ENCODE results near the gene REEP3.
"Not testable (repeated sequence)": the region's sequence is repeated elsewhere in the genome, so short reads cannot be mapped to it uniquely, and the experiment has no call there.

The REEP3 gene

DNA sequence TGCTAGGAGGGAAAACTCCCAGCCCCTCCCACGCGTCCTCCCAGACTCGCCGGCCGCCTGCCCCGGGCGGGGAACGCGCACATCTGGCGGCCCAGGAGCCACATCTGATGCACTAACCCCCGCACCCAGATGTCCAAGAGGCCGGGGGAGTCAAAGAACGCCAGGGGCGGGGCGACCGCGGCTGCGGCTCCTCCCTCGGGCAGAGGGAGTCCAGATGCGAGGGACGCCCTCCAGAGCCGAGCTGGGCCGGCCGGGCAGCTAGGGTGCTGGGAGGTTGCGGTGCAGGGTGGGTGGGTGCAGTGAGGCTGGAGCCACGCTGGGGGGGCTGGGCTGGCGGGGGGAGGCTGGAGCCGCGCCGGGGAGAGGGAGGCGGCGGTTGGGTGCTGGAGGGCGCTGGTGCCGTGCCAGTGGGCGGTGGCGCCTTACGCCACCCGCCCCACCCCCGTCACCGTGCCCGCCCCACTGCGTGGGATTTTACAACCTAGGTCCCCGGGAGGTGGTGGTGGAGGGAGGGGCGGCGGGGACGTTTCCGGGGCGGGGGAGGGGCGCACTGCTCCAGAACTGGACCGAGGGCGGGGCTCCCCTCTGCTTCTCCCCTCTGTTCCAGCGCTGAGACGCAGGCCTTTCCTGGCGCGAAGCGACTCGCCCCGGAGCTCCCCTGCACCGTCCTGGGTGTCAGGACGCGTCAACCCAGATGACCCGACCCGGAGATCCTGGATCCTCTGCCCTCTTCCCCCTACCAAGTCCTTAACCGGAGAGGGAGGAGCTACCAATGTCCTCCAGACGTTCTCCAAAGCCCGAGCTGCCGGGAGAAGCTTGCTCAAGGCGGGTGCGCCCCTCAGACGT lies 109.1 kb downstream of the REEP3 start:
- peak; percentile 46 to 82 (median 52) for DNase-seq (ENCODE audit: low read depth in 3 of 3)

DNA sequence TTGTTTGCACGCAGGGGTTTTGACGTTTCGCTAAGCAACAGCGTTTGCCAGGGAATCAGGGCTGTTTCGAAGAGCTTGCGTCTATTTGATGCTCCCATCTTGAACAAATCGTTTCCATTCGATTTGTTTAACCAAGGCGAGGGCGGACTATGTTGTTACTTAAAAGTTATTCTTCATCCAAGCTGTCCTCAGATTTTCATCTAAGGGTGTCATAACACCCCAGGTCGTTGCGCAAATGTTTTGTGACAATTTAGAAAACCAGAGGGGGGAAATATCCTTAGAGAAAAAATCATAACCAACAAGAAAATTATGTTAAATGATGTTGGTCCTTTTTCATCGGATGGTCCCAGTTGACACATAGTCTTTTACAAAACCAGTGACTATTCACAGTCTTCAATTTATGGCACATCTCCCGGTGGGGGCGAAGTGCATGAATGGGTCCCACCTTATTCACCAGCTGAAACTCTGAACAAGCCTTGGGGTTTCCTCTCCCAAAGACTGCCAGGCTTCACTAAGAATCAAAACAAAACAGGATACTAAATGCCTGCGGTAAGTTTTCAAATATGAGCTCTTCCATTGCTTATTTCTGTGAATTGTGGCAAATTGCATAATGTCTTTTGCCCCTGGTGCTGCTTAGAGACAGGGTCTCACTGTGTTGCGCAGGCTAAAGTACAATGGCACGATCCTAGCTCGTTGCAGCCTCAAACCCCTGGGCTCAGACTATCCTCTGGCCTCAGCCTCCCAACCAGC lies 109.9 kb downstream of the REEP3 start:
- DNase-seq (ENCODE audit: low read depth in 3 of 3) = no peak

DNA sequence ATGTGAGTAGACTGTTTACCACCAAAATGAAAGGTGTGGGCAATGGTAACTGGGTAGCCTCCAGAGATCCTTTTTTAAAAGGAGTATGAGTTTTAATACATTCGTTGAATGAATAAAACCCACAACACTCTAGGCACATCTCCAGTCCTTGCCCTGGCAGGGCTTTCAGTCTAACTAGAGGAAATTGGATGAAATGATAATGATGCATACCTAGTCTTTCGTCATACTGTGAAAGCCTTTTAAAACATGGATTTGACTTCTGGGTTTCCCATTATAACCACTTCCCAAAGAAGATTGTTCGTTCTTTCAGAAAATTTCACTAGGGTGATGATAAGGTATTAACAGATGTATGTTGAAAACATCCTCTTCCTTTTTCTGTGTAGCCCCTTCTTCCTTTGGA lies 110.8 kb downstream of the REEP3 start:
- no peak for DNase-seq (ENCODE audit: low read depth in 3 of 3)

DNA sequence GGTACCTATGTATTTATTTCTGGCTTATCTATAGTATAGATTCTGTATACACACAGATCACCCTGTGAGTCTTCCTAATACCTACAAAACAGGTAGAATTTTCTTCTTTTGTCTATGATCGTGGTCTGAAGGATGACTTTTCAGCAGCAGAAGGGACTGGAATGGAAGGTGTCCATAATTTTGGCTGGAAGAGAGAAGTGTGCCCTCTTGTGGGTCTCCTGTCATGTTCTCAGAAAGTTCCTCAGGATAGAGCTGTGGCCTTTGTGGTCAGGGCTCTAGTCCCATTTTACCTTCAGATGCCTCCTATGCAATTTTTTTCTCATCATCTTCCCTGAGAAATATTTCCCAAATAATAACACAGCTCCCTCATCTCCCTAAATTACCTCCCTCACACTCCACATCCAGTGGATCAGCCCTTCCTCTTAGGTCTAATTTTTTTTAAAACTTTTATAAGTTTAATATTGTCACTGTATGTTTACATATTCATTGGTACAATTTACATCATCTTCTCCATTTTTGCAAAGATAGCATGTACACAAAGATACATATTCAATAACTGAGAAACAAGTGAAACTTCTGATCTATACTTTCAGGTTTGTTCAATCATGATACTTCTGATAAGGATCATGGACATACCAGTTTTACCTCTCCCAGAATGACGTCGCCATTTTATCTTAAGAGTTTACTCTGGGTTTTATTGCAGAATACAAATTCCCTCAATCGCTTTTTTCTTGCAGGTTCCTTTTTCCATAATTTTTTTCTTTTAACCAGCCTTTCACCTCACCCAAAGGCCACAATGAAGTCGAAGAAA lies 112.7 kb downstream of the REEP3 start:
- DNase-seq (ENCODE audit: low read depth in 3 of 3) = no peak

DNA sequence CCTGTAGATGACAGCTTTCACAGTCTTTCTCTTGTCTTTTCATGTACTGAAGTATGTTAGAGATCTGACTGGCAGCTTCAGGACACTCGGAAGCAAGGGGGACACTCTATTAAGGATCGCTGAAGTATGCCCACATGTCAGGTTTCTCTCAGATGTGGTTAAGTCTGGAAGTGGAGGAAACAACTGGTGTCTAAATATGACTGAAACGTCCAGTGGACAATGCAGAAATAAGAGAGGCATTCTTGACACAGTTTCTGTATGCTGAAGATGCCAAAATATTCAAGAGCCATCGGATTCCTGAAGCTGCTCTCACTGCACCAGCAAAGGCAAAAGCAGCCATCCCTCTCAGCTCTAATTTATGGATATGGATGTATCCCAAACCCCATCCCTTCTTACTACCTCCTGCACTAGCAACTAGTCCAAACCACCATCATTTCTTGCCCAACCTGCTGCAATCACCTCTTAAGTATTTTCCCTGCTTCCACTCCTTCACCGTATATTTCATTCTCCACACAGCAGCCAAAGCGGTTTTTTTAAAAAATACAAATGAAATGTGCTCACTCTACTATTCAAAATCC lies 113.4 kb downstream of the REEP3 start:
- DNase-seq (ENCODE audit: low read depth in 3 of 3) = no peak

DNA sequence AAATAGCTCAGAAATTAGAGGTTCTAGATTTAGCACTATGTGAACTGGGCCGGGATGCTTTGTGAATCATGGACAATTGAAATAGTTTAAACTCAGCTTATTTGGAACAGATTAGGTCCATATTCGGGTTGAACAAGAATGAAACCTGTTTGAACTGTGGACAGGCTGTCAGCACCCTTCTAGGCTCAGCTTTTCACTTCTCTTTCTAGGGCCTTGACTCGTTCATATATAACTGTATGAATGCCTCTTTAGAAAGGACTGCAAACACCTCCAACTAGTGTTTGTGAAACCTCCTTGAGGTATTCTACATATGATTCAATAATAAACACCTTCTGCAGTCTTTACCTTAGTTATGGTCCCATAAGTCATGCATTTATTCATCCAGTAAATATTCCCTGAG lies 115.6 kb downstream of the REEP3 start:
- DNase-seq (ENCODE audit: low read depth in 3 of 3) = no peak

DNA sequence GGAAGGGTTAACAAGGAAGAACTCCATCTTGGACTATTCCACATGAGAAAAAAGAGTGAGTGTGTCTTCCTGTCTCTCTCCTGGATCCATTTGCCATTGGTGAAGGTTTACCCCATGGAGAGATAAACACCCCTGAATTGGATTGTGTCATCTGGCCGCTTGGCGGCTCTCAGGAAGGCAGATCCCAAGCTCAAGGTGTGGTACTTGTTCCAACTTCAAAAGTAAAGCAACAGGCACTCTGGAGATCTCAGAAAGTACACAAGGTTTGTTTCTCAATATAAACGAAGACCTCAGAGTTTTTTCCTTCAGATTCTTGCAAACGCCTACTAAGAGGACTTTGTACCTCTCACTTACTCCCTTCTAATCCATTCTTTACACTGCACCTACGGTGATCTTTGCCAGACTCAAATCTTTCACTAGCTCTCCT lies 116.7 kb downstream of the REEP3 start:
- DNase-seq (ENCODE audit: low read depth in 3 of 3) = no peak

DNA sequence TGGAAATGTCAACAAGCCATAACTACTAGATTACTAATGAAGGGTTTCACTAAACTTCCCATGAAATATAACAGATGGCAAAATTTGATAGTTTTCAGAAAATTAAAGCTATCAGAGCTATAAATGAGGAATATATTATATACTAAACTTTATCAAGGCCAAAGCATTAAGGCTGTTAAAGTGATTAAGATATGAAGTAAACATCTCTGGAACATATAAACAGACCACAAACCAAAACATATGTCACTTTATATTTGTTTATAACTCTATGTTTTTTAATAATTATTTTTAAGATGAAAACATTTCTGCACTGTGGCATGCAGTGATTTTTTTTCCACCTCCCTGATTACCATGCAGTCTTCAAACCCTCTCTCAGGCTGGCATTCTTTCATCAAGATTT lies 120.2 kb downstream of the REEP3 start:
- no peak for DNase-seq (ENCODE audit: low read depth in 3 of 3)

DNA sequence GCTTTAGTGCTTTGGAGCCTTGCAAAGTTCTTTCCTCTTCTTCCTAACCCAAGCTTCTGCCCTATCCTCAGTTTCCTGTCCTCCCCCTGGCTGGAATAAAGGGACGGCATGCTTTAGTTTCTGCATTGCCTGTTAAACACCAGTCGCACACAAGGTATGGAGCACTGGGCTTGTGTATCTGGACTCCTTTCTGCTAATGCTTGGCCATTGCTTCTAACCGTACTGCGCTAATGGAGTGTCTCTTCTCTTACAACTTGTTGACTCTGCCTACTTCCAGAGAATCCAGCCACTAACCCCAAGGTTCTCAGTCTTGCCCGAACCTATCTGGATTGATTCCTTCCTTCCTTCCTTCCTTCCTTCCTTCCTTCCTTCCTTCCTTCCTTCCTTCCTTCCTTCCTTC lies 120.6 kb downstream of the REEP3 start:
- DNase-seq (ENCODE audit: low read depth in 3 of 3) = no peak

DNA sequence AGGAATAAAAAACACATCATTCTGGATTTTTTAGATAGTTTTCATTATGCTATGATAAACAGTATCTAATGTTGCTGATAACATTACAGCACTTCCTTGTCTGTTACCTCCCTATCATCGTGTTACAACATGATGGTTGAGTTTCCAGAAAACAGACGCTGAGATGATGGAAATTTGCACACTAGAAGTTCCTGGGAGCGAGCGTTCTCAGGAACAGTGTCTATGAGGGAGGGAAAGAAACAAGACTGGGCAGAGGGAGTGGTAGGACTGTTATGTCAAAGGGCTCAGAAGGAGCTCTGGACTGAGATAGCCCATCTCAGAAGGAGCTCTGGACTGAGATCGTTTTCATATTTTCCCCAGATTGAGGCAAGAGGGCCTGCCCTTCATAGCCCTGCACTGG lies 121.6 kb downstream of the REEP3 start:
- no peak for DNase-seq (ENCODE audit: low read depth in 3 of 3)

DNA sequence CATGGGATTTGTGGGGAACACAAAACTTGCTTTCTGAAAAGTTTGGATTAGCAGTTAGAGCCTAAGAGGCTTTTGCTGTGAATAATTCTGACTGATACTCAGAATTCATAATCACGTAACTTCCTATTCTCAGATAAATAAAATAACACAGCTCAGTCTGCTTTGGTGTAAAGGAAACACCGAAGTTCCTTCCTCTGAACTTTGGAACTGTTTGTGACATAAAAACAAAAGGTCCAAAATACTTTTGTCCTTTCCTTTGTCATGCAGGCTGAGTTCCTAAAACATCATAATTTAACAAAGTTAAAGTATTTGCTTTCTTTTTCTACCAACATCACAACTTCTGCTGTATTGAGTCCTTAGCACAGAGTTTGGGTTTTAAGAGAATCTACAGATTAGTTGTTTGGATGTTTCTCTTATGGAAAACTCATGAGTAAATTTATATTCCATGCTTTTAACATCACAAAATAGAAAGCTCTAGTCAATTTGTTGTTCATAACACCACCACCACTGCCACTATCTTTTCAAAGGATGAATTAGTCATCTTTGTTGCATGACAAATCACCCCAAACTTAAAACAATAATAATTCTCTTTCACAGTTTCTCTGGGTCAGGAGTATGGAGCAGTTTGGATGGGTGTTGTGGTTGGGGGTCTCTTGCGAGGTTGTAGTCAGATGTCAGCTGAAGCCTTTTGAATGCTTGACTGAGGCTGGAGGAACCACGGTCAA lies 123.4 kb downstream of the REEP3 start:
- DNase-seq (ENCODE audit: low read depth in 3 of 3) = no peak

DNA sequence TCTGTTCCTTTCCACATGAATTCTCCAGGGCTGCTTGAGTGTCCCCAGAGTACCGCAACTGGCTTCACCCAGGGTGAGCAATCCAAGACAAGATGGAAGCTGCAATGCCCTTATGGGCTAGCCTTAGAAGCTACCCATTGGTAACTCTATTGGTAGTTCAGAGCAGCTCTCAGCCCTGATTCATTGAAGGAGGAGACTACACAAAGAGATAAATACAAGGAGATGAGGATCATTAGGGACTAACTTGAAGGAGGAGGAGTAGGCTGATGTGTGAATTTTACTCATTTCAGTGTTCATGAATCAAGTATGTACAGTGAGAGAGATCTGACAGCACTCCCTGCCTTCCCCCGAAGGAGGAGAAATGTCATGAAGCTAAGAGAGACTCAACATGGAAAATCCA lies 124.0 kb downstream of the REEP3 start:
- no peak for DNase-seq (ENCODE audit: low read depth in 3 of 3)

DNA sequence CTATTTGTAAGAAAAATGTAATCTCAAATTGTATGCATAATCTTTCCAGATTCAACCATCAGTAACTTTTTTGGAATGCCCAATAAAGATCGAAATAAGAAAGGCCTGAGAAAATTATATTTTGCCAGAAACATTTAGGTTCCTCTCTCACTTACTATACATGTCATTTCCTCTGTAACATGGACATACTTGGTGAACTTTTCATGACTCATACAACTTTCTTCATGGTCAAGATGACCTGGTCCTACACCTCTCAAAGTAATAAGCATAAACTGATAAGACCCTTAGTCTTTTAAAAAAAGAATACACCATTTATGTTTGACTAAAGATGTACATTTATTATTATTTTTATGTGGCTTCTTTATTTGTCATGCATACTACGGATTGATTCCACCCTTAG lies 125.3 kb downstream of the REEP3 start:
- no peak for DNase-seq (ENCODE audit: low read depth in 3 of 3)

DNA sequence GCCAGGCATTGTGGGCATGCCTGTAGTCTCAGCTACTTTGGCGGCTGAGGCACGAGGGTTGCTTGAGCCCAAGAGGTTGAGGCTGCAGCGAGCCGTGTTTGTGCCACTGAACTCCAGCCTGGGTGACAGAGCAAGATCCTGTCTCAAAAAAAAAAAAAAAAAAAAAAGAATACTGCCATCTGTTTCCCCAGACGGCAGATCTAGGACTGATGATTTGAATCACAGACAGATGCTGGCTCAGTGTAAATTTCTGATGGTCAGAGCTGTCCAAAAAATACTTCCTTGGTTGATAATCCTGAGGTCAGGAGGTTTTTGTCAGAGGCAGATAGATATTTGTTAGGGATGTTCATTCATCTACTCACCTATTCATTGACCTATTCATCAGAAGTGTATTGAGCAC lies 130.7 kb downstream of the REEP3 start:
- DNase-seq (ENCODE audit: low read depth in 3 of 3) = no peak

DNA sequence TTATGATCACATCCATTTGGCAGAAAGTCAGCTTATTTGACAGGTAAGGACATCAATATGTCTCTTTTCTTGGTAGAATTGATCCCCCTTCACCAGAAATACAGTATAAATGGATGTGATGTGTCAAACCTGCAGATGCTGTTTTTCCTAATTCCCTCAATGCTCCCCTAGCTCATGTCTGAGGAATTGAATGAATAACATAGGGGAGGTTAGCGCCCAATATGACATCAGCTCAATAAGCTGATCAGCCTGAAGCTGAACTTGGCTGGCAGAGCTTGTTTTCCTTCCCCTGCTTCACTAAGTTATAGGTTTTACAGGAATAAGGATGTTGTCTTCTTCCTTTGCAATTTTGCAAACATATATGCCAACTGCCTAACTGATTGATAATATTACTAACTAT lies 132.5 kb downstream of the REEP3 start:
- DNase-seq (ENCODE audit: low read depth in 3 of 3) = no peak

DNA sequence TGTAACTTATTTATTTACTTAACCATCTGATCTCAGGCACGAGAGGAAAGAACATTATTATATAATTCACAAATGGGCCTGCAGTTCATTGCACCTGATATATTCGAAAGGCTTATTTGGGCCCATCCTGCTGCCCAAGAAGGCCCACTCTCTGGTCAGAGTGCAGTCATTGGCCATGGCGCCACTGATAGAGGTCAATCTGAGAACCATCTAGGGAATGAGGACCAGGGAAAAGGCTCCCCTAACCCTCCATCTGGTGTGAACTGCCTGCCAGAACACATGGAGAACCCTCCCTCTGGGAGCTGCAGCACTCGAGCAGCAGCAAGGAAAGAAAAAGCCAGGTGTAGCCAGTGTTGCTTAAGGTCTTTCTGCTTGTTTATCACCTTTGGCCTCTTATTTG lies 136.6 kb downstream of the REEP3 start:
- no peak for DNase-seq (ENCODE audit: low read depth in 3 of 3)

DNA sequence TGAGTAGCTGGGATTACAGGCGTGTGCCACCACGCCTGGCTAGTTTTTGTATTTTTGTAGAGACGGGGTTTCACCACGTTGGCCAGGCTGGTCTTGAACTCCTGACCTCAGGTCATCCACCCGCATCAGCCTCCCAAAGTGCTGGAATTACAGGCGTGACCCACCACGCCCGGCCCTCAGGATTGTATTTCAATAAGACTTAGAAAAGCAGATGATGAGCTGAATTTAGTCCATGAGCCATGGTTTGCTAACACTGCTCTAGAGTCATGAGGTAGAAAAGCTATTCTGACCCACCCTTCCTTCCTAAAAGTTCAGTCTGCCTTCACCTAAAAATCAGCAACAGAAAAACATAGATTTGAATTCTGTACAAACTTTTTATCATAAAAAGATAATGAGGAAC lies 139.7 kb downstream of the REEP3 start:
- DNase-seq (ENCODE audit: low read depth in 3 of 3) = not testable (repeated sequence)

DNA sequence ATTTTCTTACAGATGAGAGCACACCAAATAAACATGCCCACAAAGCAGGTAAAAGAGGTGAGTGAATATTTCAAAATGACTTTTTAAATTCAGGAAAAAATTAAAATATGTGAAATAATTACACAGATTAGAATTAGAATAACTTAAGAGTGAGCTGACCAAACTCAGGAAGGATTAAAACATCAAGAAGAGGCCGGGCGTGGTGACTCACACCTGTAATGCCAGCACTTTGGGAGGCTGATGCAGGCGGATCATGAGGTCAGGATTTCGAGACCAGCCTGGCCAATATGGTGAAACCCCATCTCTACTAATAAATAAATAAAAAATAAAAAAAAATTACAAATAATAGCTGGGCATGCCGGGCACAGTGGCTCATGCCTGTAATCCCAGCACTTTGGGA lies 140.1 kb downstream of the REEP3 start:
- DNase-seq (ENCODE audit: low read depth in 3 of 3) = no peak

DNA sequence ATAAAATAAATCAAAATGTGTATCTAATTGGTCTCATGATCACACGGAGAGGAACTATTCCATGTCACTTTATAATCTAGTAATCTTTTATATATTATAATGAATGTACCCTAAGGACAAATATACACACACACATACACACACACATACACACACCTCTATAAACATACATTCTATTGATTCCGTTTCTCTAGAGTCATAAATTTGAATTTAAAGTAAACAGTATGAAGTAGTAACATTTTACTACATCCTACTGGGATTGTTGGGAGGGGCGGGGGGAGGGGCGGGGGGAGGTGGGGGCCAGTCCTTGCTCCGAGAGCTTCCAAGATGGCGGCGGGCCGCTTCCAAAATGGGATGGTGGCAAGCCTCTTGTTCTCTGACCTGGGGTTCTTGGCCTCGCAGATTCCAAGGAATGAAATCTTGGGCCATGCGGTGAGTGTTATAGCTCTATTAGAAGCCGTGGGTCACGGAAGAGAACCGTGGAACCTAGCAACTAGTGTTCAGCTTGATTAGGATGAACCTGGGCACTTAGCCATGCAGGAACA lies 143.2 kb downstream of the REEP3 start:
- DNase-seq (ENCODE audit: low read depth in 3 of 3) = no peak

DNA sequence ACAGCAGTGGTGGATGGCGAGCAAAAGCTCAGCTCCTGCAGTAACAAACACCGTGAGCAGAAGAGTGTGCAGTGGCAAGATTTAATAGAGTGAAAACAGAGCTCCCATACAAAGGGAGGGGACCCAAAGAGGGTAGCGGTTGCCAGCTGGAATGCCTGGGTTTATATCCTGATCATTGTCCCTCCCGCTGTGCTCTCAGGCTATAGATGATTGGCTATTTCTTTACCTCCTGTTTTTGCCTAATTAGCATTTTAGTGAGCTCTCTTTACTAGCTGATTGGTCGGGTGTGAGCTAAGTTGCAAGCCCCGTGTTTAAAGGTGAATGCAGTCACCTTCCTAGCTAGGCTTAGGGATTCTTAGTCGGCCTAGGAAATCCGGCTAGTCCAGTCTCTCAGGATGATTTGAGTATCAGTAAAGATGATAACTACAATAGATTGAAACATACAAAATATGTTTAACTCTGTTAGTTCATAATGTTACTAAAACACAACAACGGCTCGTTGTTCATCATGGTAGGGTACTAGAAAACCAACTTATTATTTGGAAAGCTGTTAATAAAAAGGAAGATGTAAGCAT lies 143.9 kb downstream of the REEP3 start:
- not testable (repeated sequence) for DNase-seq (ENCODE audit: low read depth in 3 of 3)

DNA sequence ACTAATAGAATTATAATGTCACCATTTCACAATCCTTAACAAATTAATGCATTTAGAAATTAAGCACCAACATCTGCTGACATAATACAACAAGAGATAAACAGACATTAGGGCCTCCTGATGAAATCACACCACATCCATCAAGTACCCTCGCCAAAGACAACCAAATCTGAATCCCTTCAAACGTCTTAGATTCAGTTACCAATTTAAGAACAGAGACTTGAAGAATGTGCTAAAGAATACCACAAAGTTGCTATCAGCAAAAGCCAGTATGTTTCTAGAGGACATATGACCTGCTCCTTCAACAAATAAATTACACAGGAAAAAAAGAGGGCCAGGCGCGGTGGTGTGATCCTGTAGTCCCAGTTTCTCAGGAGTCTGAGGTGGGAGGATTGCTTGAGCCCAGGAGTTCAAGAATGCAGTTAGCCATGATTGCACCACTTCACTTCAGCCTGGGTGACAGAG lies 144.5 kb downstream of the REEP3 start:
- DNase-seq (ENCODE audit: low read depth in 3 of 3) = no peak
